GM10847 (cell line): Measurements from ENCODE around the gene ZFP42.

Source experiments
- POLR2A ChIP-seq: IDR thresholded peaks from 2 replicates; pipeline ENCODE4 v1.6.1; 2011; ENCODE audit not compliant: insufficient read length; ENCODE audit errors: extremely low read depth

ZFP42 gene

GRCh38 chr4:188053302-188053701, 57.7 kb downstream of the ZFP42 start:
- no peak for TF ChIP-seq POLR2A
